WERI-Rb-1 (cell line): ENCODE data around the gene NUDT8.

Experiments
- DNase-seq: peaks from one replicate; pipeline ENCODE4 v3.0.0-alpha.2; 2020
- H3K27ac ChIP-seq: fragments of 250-450 bp; sonication (Bioruptor Pico); 2 replicates; pipeline ENCODE4 v1.5.1; 2020; ENCODE audit warnings: mild to moderate bottlenecking, moderate library complexity
- H3K27me3 ChIP-seq: fragments of 250-450 bp; sonication (Bioruptor Pico); 2 replicates; pipeline ENCODE4 v1.5.1; 2021; ENCODE audit warnings: mild to moderate bottlenecking, low read depth, moderate library complexity; ENCODE audit not compliant: insufficient read depth, severe bottlenecking
- H3K36me3 ChIP-seq: fragments of 250-450 bp; sonication (Bioruptor Pico); 2 replicates; pipeline ENCODE4 v1.5.1; 2020; ENCODE audit warnings: mild to moderate bottlenecking, moderate library complexity
- H3K4me3 ChIP-seq: 2 replicates; pipeline ENCODE4 v1.5.1; 2011; ENCODE audit warnings: low read depth, mild to moderate bottlenecking, control low read depth, low read length
- H3K9me3 ChIP-seq: fragments of 250-450 bp; sonication (Bioruptor Pico); 2 replicates; pipeline ENCODE4 v1.5.1; 2021; ENCODE audit warnings: mild to moderate bottlenecking, moderate library complexity; ENCODE audit not compliant: severe bottlenecking
- CTCF ChIP-seq: IDR thresholded peaks from 2 replicates; pipeline ENCODE4 v1.5.1; 2011; ENCODE audit warnings: low read depth, mild to moderate bottlenecking, control low read depth, inconsistent platforms, low read length

NUDT8 gene

GRCh38 chr11:67609316-67609715 is 20.4 kb downstream of the NUDT8 start:
- no peak for DNase-seq
- Histone ChIP-seq H3K4me3 (no peak overlapping the region), H3K27me3 (no peaks in the 10 kb centered on the region), H3K27ac (no peak overlapping the region), H3K36me3 (peaks cover 50% of the 10 kb centered on the region), H3K9me3 (no peaks in the 10 kb centered on the region)
- no peak for TF ChIP-seq CTCF

GRCh38 chr11:67608486-67608885 is 21.3 kb downstream of the NUDT8 start:
- no peak overlapping the region for H3K27ac ChIP-seq

GRCh38 chr11:67607507-67607906 is 22.2 kb downstream of the NUDT8 start:
- TF ChIP-seq CTCF: no peak
- peak overlapping the region; percentile 83 for H3K4me3 ChIP-seq
- no peaks in the 10 kb centered on the region for H3K27me3 ChIP-seq
- peak overlapping the region; percentile 83; the same call in 1 of the 2 replicates for H3K27ac ChIP-seq
- DNase-seq: no peak
- H3K9me3 ChIP-seq: peaks cover 2% of the 10 kb centered on the region
- H3K36me3 ChIP-seq: peaks cover 39% of the 10 kb centered on the region

More at GRCh38 chr11:67608486-67608885, 21.3 kb downstream of the NUDT8 start:
- no peak for DNase-seq
- Histone ChIP-seq H3K9me3 (no peaks in the 10 kb centered on the region), H3K36me3 (peaks cover 45% of the 10 kb centered on the region), H3K4me3 (no peak overlapping the region), H3K27me3 (no peaks in the 10 kb centered on the region)
- no peak for TF ChIP-seq CTCF

GRCh38 chr11:67606492-67607295 is 23.0 kb downstream of the NUDT8 start, which contains the start of gene NDUFV1:
TSS of gene NDUFV1 (plus strand) at chr11:67606936. CDS start at chr11:67607005, 69 bp downstream.
- Histone ChIP-seq H3K9me3 (peaks cover 5% of the 10 kb centered on the region), H3K27ac (peak within 1 kb of the TSS; percentile 92), H3K36me3 (peaks cover 32% of the 10 kb centered on the region), H3K4me3 (peak within 1 kb of the TSS; percentile 83), H3K27me3 (no peaks in the 10 kb centered on the region)
- TF ChIP-seq CTCF: peak; percentile 75
- DNase-seq: peak; percentile 98

- 0 out of 2 replicates have a peak, but pooled peaks have one; percentile 7 for TF ChIP-seq CTCF
- Histone ChIP-seq H3K27me3 (no peaks in the 10 kb centered on the region), H3K27ac (peak overlapping the region; percentile 92), H3K36me3 (peaks cover 27% of the 10 kb centered on the region), H3K9me3 (peaks cover 5% of the 10 kb centered on the region), H3K4me3 (peak overlapping the region; percentile 83)
- peak; percentile 41 for DNase-seq
Measured at GRCh38 chr11:67606093-67606491, 23.6 kb downstream of the NUDT8 start.
